HG02943 (cell line): Measurements from ENCODE around the gene CHN2.

Experiments
- ATAC-seq: cut with Tn5 transposase; IDR thresholded peaks from one replicate; pipeline ENCODE4 v1.9.1; 2021; ENCODE audit warnings: mild to moderate bottlenecking, low read depth, moderate library complexity; ENCODE audit not compliant: unreplicated experiment

The CHN2 gene

DNA sequence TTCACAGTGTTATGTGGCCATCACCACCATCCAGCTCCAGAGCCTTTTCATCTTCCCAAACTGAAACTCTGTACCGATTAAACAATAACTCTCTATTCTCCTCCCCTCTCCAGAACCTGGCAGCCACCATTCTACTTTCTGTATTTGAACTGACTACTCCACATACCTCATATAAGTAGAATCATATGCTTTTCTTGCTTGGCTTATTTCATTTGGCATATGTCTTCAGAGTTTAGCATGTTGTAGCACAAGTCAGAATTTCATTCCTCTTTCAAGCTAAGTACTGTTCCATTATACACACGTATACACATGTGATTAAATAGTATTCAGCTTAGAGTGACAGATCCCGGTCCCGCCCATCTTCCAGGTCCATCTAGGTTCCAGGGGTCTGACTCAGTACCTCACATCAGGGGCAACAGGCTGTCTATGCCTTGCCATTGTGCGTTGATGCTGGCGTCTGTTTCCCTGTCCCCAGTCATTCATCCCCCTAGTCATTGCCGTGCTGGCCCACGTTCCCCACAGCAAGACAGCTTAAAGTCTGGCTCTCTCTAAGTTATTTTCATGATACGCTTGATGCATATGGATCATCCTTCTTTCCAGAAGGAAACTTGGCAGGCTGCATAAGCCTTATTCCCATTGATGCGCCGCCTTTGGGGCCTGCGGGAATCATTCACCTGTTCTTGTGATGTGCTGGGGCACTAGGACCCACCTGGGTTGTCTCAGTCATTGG is 108.3 kb downstream of the CHN2 start:
- ATAC-seq: no peak

DNA sequence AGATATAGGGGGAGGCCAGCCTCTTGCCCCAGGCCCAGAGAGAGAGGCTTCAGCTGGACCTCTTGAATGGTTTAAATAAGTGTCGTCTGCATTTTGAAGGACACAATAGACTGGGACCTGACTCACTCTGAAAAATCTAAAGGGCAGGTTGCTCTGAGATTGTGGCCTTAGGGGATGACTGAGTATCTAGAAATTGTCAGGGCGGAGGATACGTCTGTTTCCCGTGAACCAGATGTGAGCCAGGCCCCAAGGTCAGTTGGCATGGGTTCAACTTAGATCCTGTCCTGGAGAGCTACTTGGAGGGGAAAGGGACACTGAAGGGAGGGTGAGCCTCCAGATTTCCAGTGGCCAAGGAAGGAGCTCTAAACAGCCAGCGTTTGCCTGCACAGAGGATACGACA is 110.2 kb downstream of the CHN2 start:
- no peak for ATAC-seq

DNA sequence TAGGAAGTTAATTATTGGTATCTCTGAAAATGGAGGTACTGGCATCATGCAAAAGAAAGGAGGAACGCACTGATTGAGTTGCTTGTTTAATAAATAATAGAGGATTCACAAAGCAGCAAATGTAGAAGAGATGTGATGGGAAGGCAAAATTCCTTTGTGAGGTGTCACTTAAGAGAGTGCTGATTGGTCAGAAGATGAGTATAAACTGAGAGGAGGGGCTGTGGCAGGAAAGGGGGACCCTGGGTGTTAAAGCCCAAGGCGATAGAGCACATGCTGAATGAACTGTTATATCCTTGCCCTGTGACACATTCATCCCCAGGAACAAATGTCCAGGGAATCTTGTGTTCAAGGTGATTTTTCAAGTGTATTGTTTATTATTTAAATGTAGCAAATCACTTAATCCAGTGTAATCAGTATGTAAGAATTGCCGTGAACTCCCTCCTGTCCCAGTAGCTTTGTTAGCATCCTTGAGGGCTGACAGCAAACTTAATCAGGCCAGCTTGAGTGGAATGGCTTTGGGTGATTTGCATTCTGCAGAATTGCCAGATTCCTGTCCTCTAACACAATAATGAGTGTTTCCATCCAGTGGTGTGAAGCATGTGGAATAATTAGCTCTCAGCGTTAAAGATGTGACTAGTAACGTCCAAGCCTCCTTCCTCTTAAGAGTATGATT is 111.9 kb downstream of the CHN2 start:
- no peak for ATAC-seq

DNA sequence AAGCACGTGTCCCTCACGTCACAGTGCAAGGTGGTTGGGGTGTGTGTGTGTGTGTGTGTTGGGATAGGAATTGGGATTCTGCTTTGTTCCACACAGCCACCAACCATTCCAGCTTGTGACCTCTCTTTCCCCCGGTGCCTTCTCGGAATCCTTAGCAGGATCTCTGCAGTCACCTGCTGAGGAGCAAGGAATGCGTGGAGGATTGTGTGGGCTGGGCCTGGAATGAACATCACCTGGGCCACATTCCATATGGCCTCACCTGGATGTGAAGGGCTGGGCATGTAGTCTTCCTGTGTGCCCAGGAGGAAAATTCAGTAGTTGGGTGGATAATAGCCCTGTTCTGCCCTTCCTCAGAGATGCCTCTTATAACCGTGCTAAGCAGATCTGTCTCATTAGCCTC is 113.8 kb downstream of the CHN2 start:
- no peak for ATAC-seq

DNA sequence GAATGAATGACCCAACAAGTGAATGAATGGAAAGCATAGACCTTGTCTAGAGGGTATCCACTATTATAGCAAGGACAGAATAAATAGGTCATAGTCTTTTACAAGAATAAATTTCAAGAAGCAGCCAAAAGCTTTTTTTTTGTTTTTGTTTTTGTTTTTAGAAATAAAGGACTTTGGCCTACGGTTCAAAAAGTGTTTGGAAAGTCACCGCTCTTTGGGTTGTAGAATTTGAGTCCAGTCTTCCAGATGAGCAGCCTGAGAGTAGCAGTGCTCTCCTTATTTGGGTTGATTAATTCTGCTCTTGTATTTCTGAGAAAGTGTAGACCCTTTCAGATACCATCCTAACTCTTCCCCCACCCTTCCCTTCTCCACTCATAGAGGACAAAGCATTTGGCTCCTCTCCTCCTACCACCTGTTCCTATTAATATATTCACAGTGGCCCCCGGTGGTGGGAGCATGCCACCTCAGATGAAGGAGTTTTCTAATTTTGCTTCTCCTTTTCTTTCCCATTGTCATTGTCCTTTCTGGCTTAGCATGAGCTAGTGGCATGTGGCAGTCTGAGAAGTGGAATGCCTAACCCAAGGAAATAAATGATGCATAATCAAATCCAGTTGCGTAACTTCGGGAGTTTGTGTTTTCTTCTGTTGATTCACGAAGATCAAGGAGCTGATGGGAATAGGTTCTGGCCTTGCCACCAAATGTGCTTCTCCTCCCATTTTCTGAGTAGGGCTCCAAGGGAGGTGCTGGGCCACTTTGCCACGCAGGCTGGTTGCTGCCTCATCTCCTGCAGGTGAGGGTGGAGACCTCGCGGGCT is 114.7 kb downstream of the CHN2 start:
- no peak for ATAC-seq

DNA sequence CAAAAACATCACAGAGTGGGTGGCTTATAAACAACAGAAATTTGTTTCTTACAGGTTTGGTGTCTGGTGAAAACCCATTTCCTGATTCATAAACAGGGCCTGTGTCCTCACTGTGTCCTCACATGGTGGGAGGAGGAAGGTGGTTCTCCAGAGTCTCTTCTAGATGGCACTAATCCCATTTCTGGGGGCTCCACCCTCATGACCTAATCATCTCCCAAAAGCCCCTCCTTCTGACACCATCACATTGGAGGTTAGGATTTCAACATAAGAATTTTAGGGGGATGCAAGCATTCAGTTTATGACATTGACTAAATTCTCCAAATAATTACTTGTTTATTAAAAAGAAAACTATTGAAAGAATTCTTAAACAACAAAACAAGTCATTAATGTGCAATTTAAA is 116.0 kb downstream of the CHN2 start:
- ATAC-seq: no peak

DNA sequence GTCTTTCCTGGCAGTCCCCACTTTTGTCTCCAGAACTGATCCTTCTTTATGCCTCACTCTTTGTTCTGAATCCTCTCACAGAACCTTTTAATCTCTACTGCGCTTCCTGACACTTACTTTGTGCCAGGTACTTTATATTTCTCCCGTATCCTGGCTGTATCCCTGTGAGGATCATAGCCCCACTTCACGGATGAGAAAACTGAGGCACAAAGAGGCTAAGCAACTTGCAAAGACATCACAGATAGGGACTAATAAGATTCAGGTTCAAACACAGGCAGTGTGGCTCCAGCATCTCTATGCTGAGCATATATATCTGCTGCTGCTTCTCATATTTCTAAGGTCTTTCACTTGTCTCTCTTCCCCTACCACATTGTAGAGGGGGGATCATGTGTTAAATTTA is 116.7 kb downstream of the CHN2 start:
- ATAC-seq: no peak

DNA sequence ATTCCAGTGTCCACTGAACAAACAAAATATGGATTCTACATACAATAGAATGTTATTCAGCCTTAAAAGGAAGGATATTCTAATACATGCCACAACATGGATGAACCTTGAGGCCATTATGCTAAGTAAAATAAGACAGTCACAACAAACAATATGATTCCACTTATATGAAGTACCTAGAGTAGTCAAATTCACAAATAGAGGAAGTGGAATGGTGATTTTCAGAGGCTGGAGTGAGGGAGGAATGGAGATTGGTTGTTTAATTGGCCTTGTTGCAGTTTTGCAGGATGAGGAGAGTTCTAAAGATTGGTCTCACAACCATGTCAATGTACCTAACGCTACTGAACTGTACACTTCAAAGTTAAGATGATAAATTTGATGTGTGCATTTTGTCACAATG is 119.6 kb downstream of the CHN2 start:
- ATAC-seq: no peak

DNA sequence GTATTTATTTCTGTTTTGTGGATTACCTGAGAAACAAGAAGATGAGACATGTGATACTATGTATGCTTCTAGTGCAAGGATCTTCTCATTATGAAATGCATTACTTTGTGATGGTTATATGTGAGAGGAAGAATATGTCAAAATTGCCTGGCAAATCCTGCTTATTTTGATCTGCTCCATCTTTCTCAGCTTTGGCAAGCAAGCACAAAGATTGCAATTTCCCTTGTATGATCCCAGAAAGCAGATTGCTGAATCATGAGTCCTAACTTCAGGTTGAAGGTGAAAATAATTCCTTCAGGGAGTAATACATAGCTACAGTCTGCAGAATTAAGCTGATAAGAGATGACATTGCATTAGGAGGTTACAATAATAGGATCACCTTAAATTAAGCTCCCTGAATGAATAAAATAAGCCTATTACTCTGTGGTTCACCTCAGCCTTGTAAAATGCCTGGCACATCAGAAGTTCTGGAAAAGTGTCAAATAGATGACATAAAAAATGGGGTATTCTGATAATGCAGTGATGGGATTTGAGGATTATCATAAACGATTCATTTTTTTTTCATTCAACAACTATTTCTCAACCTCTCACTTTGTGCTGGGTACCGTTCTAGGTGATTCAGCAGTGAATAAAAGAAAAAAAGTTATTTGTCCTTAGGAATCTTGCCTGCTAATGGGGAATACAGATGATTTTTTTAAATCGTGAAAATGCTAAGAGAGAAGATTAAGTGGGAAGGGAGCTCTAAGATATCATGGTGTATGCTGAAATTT is 120.7 kb downstream of the CHN2 start:
- ATAC-seq: no peak

DNA sequence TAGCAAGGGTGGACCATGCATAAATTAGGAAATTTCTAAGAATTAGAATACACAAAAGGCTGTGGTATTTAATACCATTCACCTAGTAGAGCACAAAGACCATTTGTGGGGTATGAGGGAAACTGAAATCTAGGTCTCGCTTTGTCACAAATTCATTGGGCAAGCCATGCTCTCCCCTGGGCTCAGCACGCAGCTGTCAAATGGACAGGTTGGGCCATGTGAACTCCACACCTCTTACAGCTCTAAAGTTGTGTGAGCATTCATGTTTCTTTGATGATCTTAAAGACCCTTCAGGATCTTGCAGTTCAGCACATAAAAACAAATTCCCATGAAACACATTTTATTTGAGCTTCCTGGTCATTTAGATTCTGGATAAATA is 121.3 kb downstream of the CHN2 start:
- ATAC-seq: no peak

DNA sequence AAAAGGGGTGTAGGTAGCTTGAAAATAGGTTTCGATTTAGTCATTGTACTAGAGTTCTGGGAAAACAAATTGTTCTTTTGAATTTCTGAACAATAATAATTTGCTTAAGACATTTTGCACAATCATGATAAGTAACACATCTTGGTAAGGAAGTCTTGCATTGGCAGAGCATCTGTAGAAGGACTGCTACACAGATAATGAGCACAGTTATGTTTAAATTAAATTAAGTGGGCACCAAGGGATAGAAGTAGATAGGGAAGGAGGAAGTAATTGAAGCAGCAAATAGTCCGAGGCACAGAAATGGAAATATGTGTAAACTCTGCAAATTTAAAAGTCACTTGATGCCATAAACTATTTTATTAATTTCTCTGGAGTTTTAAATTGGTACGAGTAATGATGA is 122.4 kb downstream of the CHN2 start:
- no peak for ATAC-seq

DNA sequence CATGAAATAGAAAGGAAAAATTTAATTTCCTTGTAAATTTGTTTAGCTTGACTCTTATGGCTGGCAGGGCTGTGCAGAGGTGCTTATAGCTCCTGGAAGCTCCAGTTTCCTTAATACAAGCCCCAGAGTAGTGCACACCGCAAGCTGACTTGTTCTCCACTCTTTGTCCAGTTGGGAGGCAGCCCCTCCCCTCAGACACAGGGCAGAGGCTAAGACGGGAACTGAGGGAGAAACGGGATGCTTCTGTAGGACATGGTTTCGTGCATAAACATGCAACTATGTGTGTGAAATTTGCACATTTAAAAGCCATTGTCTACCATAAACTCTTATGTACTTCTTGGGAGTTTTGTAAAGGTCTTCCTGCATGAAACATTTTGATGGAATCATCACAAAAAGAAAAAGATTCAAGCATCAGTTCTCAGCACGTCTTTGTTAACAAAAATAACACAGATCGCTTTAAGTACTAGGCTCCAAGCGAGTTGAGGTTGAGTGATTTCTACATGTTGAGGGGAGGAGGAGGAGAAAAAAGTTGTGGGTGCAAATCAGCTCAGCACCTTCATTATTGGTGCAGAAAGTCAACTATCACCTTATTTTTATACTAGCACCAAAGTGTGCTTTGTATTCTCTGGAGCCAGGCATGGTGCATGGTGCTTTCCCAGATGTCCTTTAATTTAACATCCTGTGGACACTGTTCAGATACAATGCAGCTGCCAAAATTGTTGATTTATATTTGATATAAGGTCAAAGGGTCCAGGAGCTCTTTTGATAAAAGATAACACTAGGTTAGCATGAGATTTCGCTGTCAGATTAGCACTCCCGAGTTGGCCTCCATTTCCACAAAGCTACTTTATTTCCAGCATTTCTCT is 124.5 kb downstream of the CHN2 start:
- ATAC-seq: no peak

DNA sequence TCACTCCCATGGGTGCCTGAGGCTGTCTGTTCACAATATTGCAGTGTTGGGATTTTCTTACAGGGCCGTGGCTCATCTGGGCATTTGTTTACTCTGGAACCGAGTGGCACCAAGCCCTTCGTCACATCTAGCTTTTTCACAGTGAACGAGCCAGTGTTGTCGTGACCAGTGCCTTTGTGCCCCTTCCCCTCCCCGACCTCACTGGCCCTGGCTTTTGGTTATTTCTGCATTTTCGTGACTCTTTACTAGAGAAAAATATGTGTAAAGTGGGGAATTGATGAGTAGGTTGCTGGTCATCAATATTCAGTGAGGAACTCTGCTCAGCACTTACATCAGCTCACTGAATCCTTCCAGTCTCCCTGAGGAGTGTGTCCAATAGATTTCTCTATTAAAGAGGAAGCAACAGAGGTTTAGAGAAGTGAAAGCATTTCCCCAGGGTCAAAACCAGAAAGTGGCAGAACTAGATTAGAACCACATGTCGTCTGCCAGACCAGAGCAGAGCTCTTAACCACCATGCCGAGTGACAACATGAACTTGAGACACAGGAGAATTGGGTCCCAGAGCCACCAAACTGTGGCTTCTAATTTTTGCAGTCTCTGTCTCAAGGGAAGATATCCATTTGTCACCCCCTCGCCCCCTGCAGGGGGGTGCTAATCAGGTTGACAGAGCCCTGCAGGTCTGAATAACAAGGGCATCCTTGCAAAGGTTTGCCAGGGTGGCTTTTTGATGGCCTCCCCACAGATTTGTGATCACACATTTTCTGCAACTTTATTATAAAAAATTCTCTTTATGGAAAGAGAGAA is 125.3 kb downstream of the CHN2 start:
- ATAC-seq: no peak

DNA sequence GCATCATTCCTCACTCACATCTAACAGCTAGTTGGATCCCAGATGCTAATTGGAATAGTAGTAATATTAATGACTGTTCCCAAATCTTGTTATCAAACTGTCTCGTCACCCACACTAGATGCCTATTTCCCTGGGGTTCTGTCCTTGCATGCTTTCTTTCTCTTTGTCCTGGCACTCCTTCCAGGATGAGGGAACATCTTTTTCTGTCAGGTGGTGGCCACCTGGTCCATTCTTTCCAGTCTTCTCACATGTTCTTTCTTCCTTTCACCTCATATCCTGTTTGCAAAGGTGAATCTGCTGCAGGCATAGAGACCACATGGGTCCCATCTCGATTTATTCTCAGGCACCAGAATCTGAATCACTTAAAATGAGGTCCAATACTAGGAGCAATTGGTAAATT is 126.0 kb downstream of the CHN2 start:
- no peak for ATAC-seq

DNA sequence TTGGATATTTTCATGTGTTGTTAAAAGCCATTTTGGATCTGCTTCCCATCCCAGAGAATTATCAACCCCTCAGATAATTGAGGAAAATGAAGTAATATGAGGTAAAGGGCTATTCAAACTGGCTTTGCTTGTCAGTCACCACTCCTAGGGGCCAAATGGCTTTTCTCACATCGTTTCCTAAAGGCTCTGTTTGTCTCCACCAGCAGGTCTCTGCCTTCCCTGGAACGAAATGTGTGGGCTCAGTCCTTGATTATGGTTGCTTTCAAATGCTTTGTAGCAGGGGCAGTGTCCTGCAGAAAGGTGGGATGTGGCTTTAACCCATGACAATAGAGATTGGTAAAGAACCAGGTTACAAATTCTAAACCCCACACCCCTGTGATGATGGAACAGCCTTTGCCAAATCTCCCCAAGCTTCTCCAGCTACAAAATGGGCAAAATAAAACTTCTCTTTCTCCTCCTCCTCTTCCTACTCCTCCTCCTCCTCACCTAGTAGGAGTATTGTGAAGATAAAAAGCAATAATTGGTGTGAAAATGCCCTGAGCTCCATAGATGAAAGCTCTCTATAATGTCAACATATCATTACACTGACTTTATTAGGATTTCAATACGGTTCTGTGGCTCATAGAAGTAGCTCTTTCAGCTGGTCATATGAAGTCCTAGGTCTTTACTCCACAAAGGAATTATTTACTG is 127.6 kb downstream of the CHN2 start:
- no peak for ATAC-seq

DNA sequence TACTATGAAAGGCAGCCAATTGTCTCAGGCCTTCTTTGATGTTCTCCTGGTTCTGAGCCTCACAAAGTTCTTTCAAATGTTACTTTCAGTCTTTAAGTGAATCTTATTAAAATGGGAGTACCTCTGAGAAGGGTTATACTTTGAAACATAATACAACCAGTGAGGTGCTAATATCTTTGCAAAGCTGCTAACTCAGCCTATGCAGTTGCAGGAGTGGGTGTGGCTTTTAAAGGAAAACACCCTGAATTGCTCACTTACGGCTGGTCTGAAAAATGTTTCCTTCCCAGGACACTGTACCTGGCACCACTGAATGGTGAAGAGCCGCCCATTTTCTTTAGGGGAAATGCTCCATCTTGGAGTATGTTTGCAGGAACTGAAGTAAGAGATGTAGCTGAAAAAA is 130.9 kb downstream of the CHN2 start:
- no peak for ATAC-seq

DNA sequence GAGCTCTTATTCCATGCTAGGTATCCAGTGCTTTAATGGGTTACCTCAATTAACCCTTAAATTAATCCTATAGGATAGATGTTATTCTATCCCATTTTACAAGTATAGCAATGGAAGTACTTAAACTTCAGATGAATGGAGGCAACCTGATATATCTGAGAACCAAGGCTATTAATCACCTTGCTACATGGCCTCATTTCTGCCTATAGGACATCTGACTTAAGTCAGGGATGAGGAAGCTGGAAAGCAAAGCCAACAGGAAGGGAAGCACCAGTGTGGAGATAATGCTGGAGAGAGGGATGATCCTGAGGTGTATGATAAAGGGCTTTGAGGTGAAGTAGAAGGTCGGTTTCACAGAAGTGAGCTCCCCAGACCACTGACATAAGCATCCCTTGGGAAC is 132.3 kb downstream of the CHN2 start:
- no peak for ATAC-seq

DNA sequence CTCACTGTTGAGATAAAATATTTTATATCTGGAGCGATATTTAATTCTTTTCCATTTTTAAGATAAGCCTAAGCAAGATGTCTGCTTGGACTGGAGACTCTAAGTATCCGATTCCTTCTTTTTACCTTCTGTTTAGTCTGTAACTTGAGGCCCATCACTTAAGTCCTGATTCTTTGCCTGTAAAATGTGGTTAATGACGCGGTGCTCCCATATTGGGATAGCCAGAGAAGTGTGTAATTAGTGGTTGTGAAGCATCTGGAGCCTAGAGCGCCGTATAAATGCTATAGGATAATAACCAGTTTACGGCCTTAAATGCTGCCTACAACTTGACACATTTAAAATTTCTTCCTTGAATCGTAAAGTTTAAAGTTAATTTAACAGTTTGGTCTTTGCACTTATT is 132.9 kb downstream of the CHN2 start:
- no peak for ATAC-seq

DNA sequence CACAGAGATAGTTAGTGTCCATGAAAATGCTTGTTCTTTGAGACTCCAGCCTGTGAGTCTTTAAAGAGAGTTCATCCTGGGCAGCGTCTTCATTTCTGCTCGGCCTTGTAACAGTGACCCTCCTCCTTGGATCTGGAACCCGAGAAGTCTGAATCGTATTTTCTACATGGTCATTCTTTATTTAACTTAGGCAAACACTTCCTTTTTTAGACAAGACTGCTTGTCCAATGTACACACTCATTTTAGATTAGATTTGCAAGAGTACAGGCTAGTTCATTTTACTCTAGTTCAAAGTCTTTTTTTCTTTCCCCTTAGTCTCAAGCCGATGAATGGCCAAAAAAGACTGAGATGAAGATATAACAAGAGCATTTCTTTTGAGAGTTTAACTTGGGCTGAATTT is 133.5 kb downstream of the CHN2 start:
- ATAC-seq: no peak
